Measurements from ENCODE around the gene B3GALT5.

GRCh38 chr21:39650801-39651200 is 38.1 kb downstream of the B3GALT5 start:
- no peak for TF ChIP-seq CTCF (IDR thresholded peaks at IDR 0.05; ENCODE audit: poor library complexity)
- no peak for TF ChIP-seq EZH2phosphoT487 (IDR thresholded peaks at IDR 0.05; ENCODE audit: low read depth, severe bottlenecking, unreplicated experiment)
